ENCODE data around the gene SYTL3.

GRCh38 chr6:158756126-158756525, 106.3 kb downstream of the SYTL3 start:
- TF ChIP-seq CTCF (IDR thresholded peaks at IDR 0.05 in 2 of 3, conservative IDR thresholded peaks at IDR 0.05 in 1 of 3; ENCODE audit: control insufficient read depth in 2 of 3, extremely low read depth in 1 of 3, insufficient read depth in 1 of 3, low read depth in 3 of 3, low read length in 3 of 3) = no peak
- no peak for TF ChIP-seq NKRF (conservative IDR thresholded peaks at IDR 0.05)
- no peak for TF ChIP-seq PBX3 (IDR thresholded peaks at IDR 0.05; ENCODE audit: insufficient replicate concordance, low read depth, low read length)
- no peak for TF ChIP-seq EP300 (IDR thresholded peaks at IDR 0.05; ENCODE audit: borderline replicate concordance in 1 of 2, control insufficient read depth in 1 of 2, low read depth in 2 of 2, low read length in 2 of 2)
- TF ChIP-seq ZBED1 (IDR thresholded peaks at IDR 0.05; ENCODE audit: borderline replicate concordance) = no peak
- TF ChIP-seq POLR2AphosphoS5 (IDR thresholded peaks at IDR 0.05; ENCODE audit: low read length) = no peak
- no peak for TF ChIP-seq MAX (IDR thresholded peaks at IDR 0.05; ENCODE audit: low read depth, low read length)
- TF ChIP-seq JUND (IDR thresholded peaks at IDR 0.05; ENCODE audit: low read depth, low read length) = no peak
- TF ChIP-seq SIN3A (IDR thresholded peaks at IDR 0.05; ENCODE audit: low read depth, low read length) = no peak

Measured in GM12878 (cell line).